Mucosa of stomach (tissue), 1 donor: Measurements from ENCODE around the gene SWSAP1.
A peak's percentile ranks its signal among the peaks of the same experiment; 100 is the strongest.

Source experiments
- H3K27me3 ChIP-seq: one replicate; pipeline ENCODE4 v1.7.0; 2013; ENCODE audit warnings: mild to moderate bottlenecking, low read length; ENCODE audit not compliant: control insufficient read depth, insufficient read depth
- H3K36me3 ChIP-seq: one replicate; pipeline ENCODE4 v1.7.0; 2013; ENCODE audit warnings: low read length; ENCODE audit not compliant: control insufficient read depth, insufficient read depth
- H3K4me1 ChIP-seq: one replicate; pipeline ENCODE4 v1.7.0; 2013; ENCODE audit warnings: mild to moderate bottlenecking, low read length; ENCODE audit not compliant: control insufficient read depth, insufficient read depth
- H3K4me3 ChIP-seq: one replicate; pipeline ENCODE4 v1.7.0; 2013; ENCODE audit warnings: low read length
- H3K9ac ChIP-seq: one replicate; pipeline ENCODE4 v1.7.0; 2013; ENCODE audit warnings: mild to moderate bottlenecking, low read length, moderate library complexity
- H3K9me3 ChIP-seq: one replicate; pipeline ENCODE4 v1.7.0; 2013; ENCODE audit warnings: mild to moderate bottlenecking, low read length, moderate library complexity; ENCODE audit not compliant: control insufficient read depth
- donor health status: Pancreatic carcinoma.

SWSAP1 gene

DNA sequence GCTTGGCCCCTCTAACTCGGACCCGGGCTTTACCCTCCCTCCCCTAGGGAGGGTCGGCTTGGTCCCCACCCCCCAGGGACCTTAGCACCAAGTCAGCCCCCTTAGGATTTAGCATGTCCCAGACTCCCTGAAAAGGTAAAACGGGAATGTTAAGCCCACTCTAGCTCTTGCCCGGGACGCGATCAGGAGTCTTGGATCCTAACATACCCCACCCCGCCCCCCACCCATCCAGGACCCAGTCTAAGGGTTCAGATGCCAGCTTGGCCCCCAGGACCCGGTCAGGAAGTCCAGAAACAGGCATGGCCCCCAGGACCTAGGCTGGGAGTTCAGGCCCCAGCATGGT, 9.2 kb downstream of the SWSAP1 start:
- peak overlapping the region; percentile 43 for H3K9ac ChIP-seq
- H3K9me3 ChIP-seq, result no peaks in the 10 kb centered on the region
- peaks cover 38% of the 10 kb centered on the region for H3K4me1 ChIP-seq
- H3K4me3 ChIP-seq, result peak overlapping the region; percentile 8
- no peaks in the 10 kb centered on the region for H3K36me3 ChIP-seq
- H3K27me3 ChIP-seq, result peaks cover 11% of the 10 kb centered on the region

DNA sequence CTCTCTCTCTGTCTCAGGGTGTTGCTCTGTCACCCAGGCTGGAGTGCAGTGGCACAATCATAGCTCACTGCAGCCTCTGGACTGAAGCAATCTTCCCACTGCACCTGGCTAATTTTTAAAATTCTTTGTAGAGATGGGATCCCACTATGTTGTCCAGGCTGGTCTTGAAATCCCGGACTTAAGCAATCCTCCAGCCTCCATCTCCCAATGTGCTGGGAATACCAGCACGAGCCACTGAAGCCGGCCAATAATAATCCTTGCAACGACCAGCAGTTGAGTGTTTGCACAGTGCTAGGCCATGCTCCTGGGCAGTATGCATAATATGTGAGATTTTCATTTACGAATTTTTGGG, 10.3 kb downstream of the SWSAP1 start:
- H3K36me3 ChIP-seq, result no peaks in the 10 kb centered on the region
- peaks cover 35% of the 10 kb centered on the region for H3K4me1 ChIP-seq
- H3K9ac ChIP-seq, result no peak overlapping the region
- no peak overlapping the region for H3K4me3 ChIP-seq
- no peaks in the 10 kb centered on the region for H3K9me3 ChIP-seq
- H3K27me3 ChIP-seq, result peaks cover 11% of the 10 kb centered on the region

DNA sequence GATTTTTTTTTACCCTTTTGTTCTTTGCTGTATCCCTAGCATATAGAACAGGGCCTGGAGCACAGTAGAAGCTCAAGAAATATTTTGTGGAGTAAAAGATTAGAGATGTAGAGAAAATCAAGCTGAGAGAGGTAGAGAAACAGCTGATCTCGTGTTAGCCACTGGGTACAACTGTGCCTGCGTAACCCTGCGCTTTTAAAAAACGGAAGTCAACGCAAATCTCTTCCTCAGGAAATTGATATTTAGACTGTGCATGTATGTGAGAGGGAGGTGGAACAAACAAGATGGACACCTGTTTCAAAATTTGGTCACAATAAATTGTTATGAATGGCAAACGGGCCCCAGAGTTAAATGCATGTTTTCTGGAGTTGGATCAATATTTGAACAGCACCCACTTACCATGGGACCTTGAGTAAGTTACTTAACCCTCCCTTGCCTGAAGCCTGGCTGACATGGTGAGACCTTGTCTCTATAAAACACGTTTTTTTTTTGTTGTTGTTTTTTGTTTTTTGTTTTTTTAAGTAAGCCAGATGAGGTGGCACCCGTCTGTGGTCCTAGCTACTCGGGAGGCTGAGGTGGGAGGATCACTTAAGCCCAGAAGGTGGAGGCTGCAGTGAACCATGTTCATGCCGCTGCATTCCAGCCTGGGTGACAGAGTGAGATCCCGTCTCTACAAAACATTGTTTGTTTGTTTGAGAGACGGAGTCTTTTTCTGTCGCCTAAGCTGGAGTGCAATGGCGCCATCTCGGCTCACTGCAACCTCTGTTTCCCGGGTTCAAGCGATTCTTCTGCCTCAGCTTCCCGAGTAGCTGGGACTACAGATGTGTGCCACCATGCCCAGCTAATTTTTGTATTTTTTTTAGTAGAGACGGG, 12.9 kb downstream of the SWSAP1 start:
- Histone ChIP-seq H3K4me1 (peaks cover 20% of the 10 kb centered on the region), H3K9me3 (no peaks in the 10 kb centered on the region), H3K9ac (no peak overlapping the region), H3K27me3 (peaks cover 11% of the 10 kb centered on the region), H3K4me3 (no peak overlapping the region), H3K36me3 (no peaks in the 10 kb centered on the region)

GRCh38 chr19:11390359-11390758, 15.9 kb downstream of the SWSAP1 start:
- H3K4me1 ChIP-seq, result no peaks in the 10 kb centered on the region

DNA sequence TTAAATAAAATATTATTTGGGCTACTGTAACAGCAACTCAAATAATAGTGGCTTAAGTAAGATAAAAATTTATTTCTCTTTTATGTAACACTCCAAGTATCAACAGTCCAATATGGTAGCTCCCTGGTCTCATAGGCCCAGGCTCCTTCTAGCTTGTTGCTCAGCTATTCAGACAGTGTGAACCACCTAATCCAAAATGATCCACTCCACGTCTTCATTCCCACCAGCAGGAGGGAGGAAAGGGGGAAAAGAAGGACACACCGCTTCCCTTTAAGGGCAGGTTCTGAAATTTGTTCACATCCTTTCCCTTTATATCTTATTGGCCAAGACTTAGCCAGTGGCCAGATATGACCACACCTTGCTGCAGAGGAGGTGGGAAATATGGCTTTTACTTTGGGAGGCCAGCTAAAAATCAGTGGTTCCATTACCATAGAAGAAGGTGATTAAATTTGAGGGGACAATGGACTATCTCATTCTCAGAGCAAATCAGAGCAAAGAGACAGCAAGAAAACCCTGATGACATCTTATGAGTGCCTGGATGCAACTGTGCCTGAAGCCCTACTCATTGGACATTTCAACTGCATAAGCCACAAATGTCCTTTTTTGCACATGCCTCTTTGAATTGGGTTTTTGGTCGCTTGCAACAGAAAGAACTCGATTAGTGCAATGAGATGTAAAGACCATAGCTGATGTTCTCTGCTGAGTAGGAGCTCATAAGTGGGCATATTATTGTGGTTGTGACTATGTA, 16.6 kb downstream of the SWSAP1 start:
- H3K36me3 ChIP-seq, result no peaks in the 10 kb centered on the region
- no peak overlapping the region for H3K4me3 ChIP-seq
- no peaks in the 10 kb centered on the region for H3K4me1 ChIP-seq
- no peak overlapping the region for H3K9ac ChIP-seq
- no peaks in the 10 kb centered on the region for H3K9me3 ChIP-seq
- H3K27me3 ChIP-seq, result no peaks in the 10 kb centered on the region

More at GRCh38 chr19:11390359-11390758, 15.9 kb downstream of the SWSAP1 start:
- Histone ChIP-seq H3K9ac (no peak overlapping the region), H3K9me3 (no peaks in the 10 kb centered on the region), H3K4me3 (no peak overlapping the region), H3K27me3 (no peaks in the 10 kb centered on the region), H3K36me3 (no peaks in the 10 kb centered on the region)

DNA sequence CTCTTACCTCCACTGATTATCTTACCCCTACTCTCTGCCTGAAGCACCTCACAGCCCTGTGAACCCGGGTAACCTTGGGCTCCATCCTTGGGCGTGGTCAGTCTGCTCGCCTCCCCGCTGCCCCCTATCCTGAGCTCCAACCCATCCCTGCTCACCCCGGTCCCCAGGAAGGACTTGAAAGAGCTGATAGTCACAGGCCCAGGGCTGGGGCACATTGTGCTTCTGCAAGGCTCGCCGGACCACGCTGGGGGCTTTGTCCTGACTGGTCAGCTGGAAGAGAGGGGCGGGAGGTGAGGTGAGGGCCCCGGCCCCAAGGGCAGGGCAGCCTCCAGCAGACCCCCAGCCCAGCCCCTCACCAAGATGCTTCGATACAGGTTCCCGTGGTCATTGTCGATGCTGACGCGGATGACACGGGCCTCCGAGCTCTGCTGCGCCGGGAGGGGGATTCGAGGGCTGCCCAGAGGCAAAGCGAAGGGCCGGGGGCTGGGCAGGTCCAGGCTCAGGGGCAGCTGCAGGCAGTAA, 22.7 kb downstream of the SWSAP1 start:
- Histone ChIP-seq H3K4me3 (no peak overlapping the region), H3K9ac (no peak overlapping the region), H3K27me3 (no peaks in the 10 kb centered on the region), H3K36me3 (no peaks in the 10 kb centered on the region), H3K4me1 (no peaks in the 10 kb centered on the region), H3K9me3 (no peaks in the 10 kb centered on the region)

DNA sequence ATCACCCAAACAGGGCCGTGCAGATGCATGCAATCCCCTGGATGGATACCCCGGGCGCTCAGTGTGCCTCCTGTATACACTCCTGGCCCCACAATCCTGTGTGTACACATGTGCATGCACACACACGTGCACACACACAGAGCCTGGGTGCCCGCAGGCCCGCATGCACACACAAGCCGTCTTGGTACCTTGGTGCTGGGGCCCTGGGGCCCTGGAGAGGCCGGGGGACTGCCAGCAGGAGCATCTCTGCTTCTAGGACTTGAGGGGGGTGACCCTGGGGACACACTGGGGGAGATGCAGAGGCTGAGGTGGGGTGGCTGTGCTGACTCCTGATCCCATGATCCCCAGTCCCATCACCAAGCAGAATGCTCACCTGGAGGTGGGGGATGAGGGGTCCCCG, 25.2 kb downstream of the SWSAP1 start:
- Histone ChIP-seq H3K4me1 (no peaks in the 10 kb centered on the region), H3K9ac (no peak overlapping the region), H3K9me3 (no peaks in the 10 kb centered on the region), H3K27me3 (no peaks in the 10 kb centered on the region), H3K36me3 (no peaks in the 10 kb centered on the region), H3K4me3 (no peak overlapping the region)

GRCh38 chr19:11400798-11401197, 26.3 kb downstream of the SWSAP1 start:
- Histone ChIP-seq H3K9me3 (no peaks in the 10 kb centered on the region), H3K27me3 (no peaks in the 10 kb centered on the region), H3K4me1 (no peaks in the 10 kb centered on the region), H3K4me3 (no peak overlapping the region), H3K36me3 (no peaks in the 10 kb centered on the region), H3K9ac (no peak overlapping the region)

- Histone ChIP-seq H3K4me1 (no peaks in the 10 kb centered on the region), H3K4me3 (no peak overlapping the region), H3K36me3 (no peaks in the 10 kb centered on the region), H3K9ac (no peak overlapping the region), H3K9me3 (no peaks in the 10 kb centered on the region), H3K27me3 (no peaks in the 10 kb centered on the region)
Measured at GRCh38 chr19:11401808-11402543, 27.5 kb downstream of the SWSAP1 start.

- Histone ChIP-seq H3K36me3 (no peaks in the 10 kb centered on the region), H3K9me3 (no peaks in the 10 kb centered on the region), H3K4me1 (no peaks in the 10 kb centered on the region), H3K27me3 (no peaks in the 10 kb centered on the region), H3K9ac (no peak overlapping the region), H3K4me3 (no peak overlapping the region)
Measured at GRCh38 chr19:11404588-11405222, 30.2 kb downstream of the SWSAP1 start.

DNA sequence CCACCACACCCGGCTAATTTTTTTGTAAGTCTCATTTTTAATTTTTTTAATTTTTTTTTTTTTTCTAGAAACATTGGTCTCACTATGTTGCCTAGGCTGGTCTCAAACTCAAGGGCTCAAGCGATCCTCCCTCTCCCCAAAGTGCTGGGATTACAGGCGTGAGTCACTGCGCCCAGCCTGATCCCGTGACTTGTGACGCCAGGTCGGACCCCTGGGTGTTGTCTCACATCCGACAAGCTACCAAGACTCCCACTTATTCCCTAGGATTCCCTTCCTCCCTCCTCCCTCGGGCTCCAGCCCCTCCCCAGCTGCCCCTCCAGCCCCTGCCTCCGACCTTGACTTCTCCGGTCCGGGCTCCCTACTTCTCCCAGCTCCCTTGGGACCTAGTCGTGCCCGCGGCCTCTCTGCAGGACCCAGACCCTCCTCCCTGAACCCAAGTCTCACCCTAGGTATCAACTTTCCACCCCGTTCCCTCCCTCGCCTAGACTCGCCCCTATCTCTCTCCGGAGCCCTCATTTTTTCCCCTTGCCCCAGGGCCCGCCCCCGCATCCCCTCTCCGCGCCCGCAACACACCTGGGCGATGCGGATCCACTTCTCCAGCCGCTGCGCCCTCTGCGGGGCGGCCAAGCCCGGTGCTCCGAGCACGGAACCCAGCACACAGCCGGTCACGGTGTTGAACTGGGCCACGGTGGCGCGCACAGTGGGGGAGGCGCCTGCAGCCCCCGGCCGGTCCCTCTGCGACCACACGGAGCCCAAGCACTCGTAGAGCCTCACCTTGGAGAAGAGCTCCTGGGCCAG, 31.6 kb downstream of the SWSAP1 start:
- Histone ChIP-seq H3K27me3 (no peaks in the 10 kb centered on the region), H3K9me3 (no peaks in the 10 kb centered on the region), H3K4me1 (no peaks in the 10 kb centered on the region), H3K9ac (no peak overlapping the region), H3K36me3 (no peaks in the 10 kb centered on the region), H3K4me3 (no peak overlapping the region)
